Brain microvascular endothelial cell (primary cell): Measurements from ENCODE around the gene PRSS36.

Source experiments
- DNase-seq: peaks from one replicate; pipeline ENCODE4 v3.0.0-alpha.2; 2020
- H3K27ac ChIP-seq: fragments of 250-450 bp; sonication (Bioruptor Pico); 2 replicates; pipeline ENCODE4 v1.5.1; 2020; ENCODE audit warnings: mild to moderate bottlenecking, moderate library complexity
- H3K27me3 ChIP-seq: fragments of 250-450 bp; sonication (Bioruptor Pico); replicated peaks from 2 replicates; pipeline ENCODE4 v1.5.1; 2020; ENCODE audit warnings: mild to moderate bottlenecking
- H3K36me3 ChIP-seq: fragments of 250-450 bp; sonication (Bioruptor Pico); replicated peaks from 2 replicates; pipeline ENCODE4 v1.5.1; 2020; ENCODE audit warnings: mild to moderate bottlenecking
- H3K4me3 ChIP-seq: 2 replicates; pipeline ENCODE4 v1.5.1; 2011; ENCODE audit warnings: low read depth, mild to moderate bottlenecking, control low read depth, low read length, moderate library complexity
- in situ Hi-C: cut with HindIII; loops from 2 replicates; pipeline ENCODE4 v1.10.0; 2017; ENCODE audit warnings: low sequenced_read_pairs, low pct_ligation_motif_present
- TF ChIP-seq, protein P1 (sequence below): IDR thresholded peaks from 2 replicates; pipeline ENCODE4 v1.5.1; 2011; ENCODE audit warnings: low read depth, mild to moderate bottlenecking, moderate library complexity, low read length, control low read depth, inconsistent platforms; ENCODE audit errors: missing control alignments

PRSS36 gene

DNA sequence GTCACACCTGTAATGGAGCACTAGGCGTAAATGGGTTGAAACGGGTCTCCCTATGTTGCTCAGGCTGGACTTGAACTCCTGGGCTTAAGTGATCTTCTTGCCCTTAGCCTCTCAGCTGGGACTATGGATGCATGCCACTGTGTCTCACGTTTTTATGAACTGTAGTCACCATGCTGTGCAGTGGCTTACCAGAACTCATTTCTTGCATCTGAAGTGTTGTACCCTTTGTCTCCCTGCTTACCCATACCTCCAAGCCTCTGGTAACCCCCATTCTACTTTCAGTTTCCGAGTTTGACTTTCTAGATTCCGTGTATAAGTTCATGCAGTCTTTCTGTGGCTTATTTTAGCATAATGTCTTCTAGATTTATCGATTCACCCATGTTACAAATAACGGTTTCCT lies 45.0 kb upstream of the PRSS36 start:
- H3K27ac ChIP-seq, result no peak overlapping the region
- in situ Hi-C loops, result loop anchor here (25.0 kb wide), 1 partner anchor 267 kb away; the partner anchor contains the start of genes ARMC5 and TGFB1I1
- H3K4me3 ChIP-seq, result no peak overlapping the region
- H3K36me3 ChIP-seq, result peaks cover 77% of the 10 kb centered on the region
- no peaks in the 10 kb centered on the region for H3K27me3 ChIP-seq
- TF ChIP-seq, protein P1, sequence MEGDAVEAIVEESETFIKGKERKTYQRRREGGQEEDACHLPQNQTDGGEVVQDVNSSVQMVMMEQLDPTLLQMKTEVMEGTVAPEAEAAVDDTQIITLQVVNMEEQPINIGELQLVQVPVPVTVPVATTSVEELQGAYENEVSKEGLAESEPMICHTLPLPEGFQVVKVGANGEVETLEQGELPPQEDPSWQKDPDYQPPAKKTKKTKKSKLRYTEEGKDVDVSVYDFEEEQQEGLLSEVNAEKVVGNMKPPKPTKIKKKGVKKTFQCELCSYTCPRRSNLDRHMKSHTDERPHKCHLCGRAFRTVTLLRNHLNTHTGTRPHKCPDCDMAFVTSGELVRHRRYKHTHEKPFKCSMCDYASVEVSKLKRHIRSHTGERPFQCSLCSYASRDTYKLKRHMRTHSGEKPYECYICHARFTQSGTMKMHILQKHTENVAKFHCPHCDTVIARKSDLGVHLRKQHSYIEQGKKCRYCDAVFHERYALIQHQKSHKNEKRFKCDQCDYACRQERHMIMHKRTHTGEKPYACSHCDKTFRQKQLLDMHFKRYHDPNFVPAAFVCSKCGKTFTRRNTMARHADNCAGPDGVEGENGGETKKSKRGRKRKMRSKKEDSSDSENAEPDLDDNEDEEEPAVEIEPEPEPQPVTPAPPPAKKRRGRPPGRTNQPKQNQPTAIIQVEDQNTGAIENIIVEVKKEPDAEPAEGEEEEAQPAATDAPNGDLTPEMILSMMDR, result no peak
- no peak for DNase-seq

DNA sequence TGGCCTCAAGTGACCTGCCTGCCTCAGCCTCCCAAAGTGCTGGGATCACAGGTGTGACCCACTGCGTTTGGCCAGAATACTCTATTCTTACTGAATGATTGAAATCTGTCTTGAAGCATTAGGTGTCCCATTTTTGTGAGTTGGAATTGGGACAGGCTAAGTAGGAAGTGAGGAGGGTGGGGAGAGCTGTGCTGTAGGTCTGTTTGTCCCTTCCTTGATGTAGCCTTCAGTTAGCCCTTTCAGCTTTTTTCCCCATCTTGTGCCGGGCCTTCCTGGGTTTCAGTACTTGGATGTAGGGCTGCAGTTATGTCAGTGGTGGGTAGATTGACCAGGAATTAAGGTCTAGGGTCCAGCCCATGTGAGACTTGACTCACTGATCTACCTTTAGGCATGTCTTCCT lies 44.0 kb upstream of the PRSS36 start:
- TF ChIP-seq, protein P1, result no peak
- H3K4me3 ChIP-seq, result no peak overlapping the region
- H3K36me3 ChIP-seq, result peaks cover 85% of the 10 kb centered on the region
- H3K27me3 ChIP-seq, result no peaks in the 10 kb centered on the region
- in situ Hi-C loops, result loop anchor here (25.0 kb wide), 1 partner anchor 268 kb away; the partner anchor contains the start of genes ARMC5 and TGFB1I1
- no peak overlapping the region for H3K27ac ChIP-seq
- DNase-seq, result no peak

- peaks cover 91% of the 10 kb centered on the region for H3K36me3 ChIP-seq
- in situ Hi-C loops, result loop anchor here (25.0 kb wide), 1 partner anchor 269 kb away; the partner anchor contains the start of genes ARMC5 and TGFB1I1
- no peak overlapping the region for H3K27ac ChIP-seq
- no peak for DNase-seq
- no peak overlapping the region for H3K4me3 ChIP-seq
- no peaks in the 10 kb centered on the region for H3K27me3 ChIP-seq
- TF ChIP-seq, protein P1, result no peak
These were observed 43.2 kb upstream of the PRSS36 start for GRCh38 chr16:31192856-31193642.

DNA sequence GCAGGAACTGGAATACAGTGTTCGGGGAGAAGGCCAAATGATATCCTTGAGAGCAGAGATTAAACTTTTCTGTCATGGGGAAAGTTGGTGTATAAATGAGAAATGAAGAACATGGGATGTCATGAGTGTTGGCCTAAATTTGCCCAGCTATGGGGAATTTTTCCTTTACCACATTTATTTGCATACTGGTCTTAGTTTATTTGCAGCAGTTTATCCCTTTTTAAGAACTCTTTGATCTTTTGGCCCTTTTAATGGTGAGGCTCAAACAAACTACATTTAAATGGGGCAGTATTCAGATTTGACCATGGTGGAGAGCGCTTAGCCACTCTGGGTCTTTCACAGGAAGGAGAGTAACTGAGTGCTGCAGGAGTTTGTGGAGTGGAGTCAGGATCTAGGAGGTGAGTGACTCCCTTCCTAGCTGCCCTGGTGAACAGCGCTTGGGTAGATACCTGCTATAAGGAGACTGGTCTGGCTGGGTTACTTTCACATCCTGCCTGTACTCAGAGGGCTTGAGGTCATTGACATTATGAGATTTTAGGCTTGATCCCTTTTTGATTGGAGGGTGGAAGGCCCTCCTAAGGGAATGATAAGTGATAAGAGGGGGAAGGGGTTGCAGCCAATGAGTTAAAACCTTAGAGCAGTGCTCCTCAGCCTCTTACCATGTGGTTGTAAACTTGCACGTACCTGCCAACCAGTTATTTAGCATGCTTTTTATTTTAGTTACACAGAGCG lies 42.0 kb upstream of the PRSS36 start:
- H3K27ac ChIP-seq, result no peak overlapping the region
- H3K4me3 ChIP-seq, result no peak overlapping the region
- TF ChIP-seq, protein P1, result no peak
- in situ Hi-C loops, result loop anchor here (25.0 kb wide), 1 partner anchor 270 kb away; the partner anchor contains the start of genes ARMC5 and TGFB1I1
- DNase-seq, result no peak
- H3K36me3 ChIP-seq, result peaks cover 98% of the 10 kb centered on the region
- H3K27me3 ChIP-seq, result no peaks in the 10 kb centered on the region

DNA sequence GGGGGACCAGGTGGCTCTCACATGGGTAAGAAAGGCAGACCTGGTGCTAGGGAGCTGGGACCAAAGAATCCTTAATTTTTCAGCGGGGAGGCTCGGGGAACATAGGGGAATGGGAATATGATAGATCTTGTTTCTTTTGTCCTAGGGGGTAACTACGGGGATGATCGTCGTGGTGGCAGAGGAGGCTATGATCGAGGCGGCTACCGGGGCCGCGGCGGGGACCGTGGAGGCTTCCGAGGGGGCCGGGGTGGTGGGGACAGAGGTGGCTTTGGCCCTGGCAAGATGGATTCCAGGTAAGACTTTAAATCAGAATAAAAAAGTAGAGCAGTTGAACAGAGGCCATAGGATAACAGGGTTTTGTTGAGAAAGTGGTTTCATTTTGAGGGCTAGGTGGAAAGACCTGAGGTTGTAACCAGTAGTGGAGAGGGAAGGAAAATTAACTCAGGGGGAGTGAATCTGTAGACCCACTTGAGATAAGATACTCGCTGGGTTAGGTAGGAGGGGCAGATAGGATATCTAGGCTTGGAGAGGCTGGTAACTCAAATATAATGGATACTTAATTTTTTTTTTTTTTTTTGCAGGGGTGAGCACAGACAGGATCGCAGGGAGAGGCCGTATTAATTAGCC lies 41.1 kb upstream of the PRSS36 start:
- H3K27ac ChIP-seq, result no peak overlapping the region
- no peaks in the 10 kb centered on the region for H3K27me3 ChIP-seq
- H3K36me3 ChIP-seq, result peaks cover 98% of the 10 kb centered on the region
- no peak for DNase-seq
- TF ChIP-seq, protein P1, result no peak
- in situ Hi-C loops, result loop anchor here (25.0 kb wide), 1 partner anchor 271 kb away; the partner anchor contains the start of genes ARMC5 and TGFB1I1
- H3K4me3 ChIP-seq, result no peak overlapping the region
